ENCODE measurements around the gene MBD3. TPM values are rescaled to one million over a fixed set of nuclear protein-coding genes. Genes with fewer than 3 reads are reported as not detected.

Gene MBD3
- total RNA-seq, 2 experiments from 2014 or later: 67.7 to 71.4 TPM

GRCh38 chr19:1616396-1616795, 23.7 kb upstream of the MBD3 start:
- H3K4me1 Mint-ChIP-seq (ENCODE audit: low read depth): peaks cover 17% of the 10 kb centered on the region
- peaks cover 28% of the 10 kb centered on the region for H3K36me3 Mint-ChIP-seq
- CTCF ChIA-PET: interaction anchor here (1.0 to 1.5 kb wide), 3 partner anchors 35 to 221 kb away, joined by 3 to 6 read pairs (median 5); partner anchors contain the start of gene TCF3
- H3K4me3 Mint-ChIP-seq: no peak overlapping the region
- no peak for DNase-seq
- peak overlapping the region; percentile 83 for H3K27ac Mint-ChIP-seq
- intact Hi-C loops (cut with micrococcal nuclease): no loop called here
- no peaks in the 10 kb centered on the region for H3K27me3 Mint-ChIP-seq
- H3K9me3 Mint-ChIP-seq: no peaks in the 10 kb centered on the region
- POLR2A ChIA-PET: no interaction called here

- H3K9me3 Mint-ChIP-seq: no peaks in the 10 kb centered on the region
- POLR2A ChIA-PET: no interaction called here
- DNase-seq: no peak
- H3K27me3 Mint-ChIP-seq: no peaks in the 10 kb centered on the region
- peaks cover 30% of the 10 kb centered on the region for H3K36me3 Mint-ChIP-seq
- H3K27ac Mint-ChIP-seq: no peak overlapping the region
- H3K4me3 Mint-ChIP-seq: no peak overlapping the region
- intact Hi-C loops (cut with micrococcal nuclease): no loop called here
- peaks cover 27% of the 10 kb centered on the region for H3K4me1 Mint-ChIP-seq (ENCODE audit: low read depth)
- CTCF ChIA-PET: no interaction called here
Measured at GRCh38 chr19:1615156-1615765, 22.6 kb upstream of the MBD3 start.

GRCh38 chr19:1613808-1614570, 21.3 kb upstream of the MBD3 start:
- Mint-ChIP-seq H3K4me3 (no peak overlapping the region), H3K27me3 (no peaks in the 10 kb centered on the region), H3K9me3 (no peaks in the 10 kb centered on the region), H3K4me1 (ENCODE audit: low read depth) (peaks cover 36% of the 10 kb centered on the region), H3K27ac (no peak overlapping the region), H3K36me3 (peaks cover 28% of the 10 kb centered on the region)
- ChIA-PET POLR2A (no interaction called here), CTCF (no interaction called here)
- DNase-seq: no peak
- intact Hi-C loops (cut with micrococcal nuclease): no loop called here

- H3K4me1 Mint-ChIP-seq (ENCODE audit: low read depth): peaks cover 42% of the 10 kb centered on the region
- intact Hi-C loops (cut with micrococcal nuclease): no loop called here
- H3K27me3 Mint-ChIP-seq: no peaks in the 10 kb centered on the region
- no peak for DNase-seq
- H3K27ac Mint-ChIP-seq: no peak overlapping the region
- no peak overlapping the region for H3K4me3 Mint-ChIP-seq
- peaks cover 27% of the 10 kb centered on the region for H3K36me3 Mint-ChIP-seq
- CTCF ChIA-PET: no interaction called here
- H3K9me3 Mint-ChIP-seq: no peaks in the 10 kb centered on the region
- POLR2A ChIA-PET: no interaction called here
Measured at GRCh38 chr19:1613146-1613545, 20.5 kb upstream of the MBD3 start.

- peaks cover 37% of the 10 kb centered on the region for H3K4me1 Mint-ChIP-seq (ENCODE audit: low read depth)
Measured at GRCh38 chr19:1612114-1613086, 19.7 kb upstream of the MBD3 start.

GRCh38 chr19:1611353-1611752, 18.7 kb upstream of the MBD3 start:
- Mint-ChIP-seq H3K27ac (no peak overlapping the region), H3K4me3 (no peak overlapping the region), H3K9me3 (no peaks in the 10 kb centered on the region), H3K36me3 (peaks cover 21% of the 10 kb centered on the region), H3K4me1 (ENCODE audit: low read depth) (peaks cover 32% of the 10 kb centered on the region), H3K27me3 (no peaks in the 10 kb centered on the region)
- no peak for DNase-seq
- ChIA-PET CTCF (no interaction called here), POLR2A (no interaction called here)
- intact Hi-C loops (cut with micrococcal nuclease): no loop called here

More at GRCh38 chr19:1612114-1613086, 19.7 kb upstream of the MBD3 start:
- intact Hi-C loops (cut with micrococcal nuclease): no loop called here
- Mint-ChIP-seq H3K27ac (no peak overlapping the region), H3K9me3 (no peaks in the 10 kb centered on the region), H3K27me3 (no peaks in the 10 kb centered on the region), H3K36me3 (peaks cover 25% of the 10 kb centered on the region), H3K4me3 (no peak overlapping the region)
- DNase-seq: no peak
- ChIA-PET CTCF (interaction anchor here (0.6 kb wide), 1 partner anchor 546 kb away, joined by 4 read pairs; no protein-coding TSS in a partner anchor), POLR2A (no interaction called here)

- ChIA-PET POLR2A (no interaction called here), CTCF (no interaction called here)
- Mint-ChIP-seq H3K4me3 (no peak overlapping the region), H3K4me1 (ENCODE audit: low read depth) (peaks cover 35% of the 10 kb centered on the region), H3K36me3 (peaks cover 17% of the 10 kb centered on the region), H3K27me3 (no peaks in the 10 kb centered on the region), H3K27ac (no peak overlapping the region), H3K9me3 (no peaks in the 10 kb centered on the region)
- DNase-seq: no peak
- intact Hi-C loops (cut with micrococcal nuclease): no loop called here
Measured at GRCh38 chr19:1610579-1610978, 17.9 kb upstream of the MBD3 start.

GRCh38 chr19:1609680-1610474, 17.2 kb upstream of the MBD3 start:
- H3K9me3 Mint-ChIP-seq: no peaks in the 10 kb centered on the region
- CTCF ChIA-PET: interaction anchor here (0.6 kb wide), 1 partner anchor 53 kb away, joined by 3 read pairs; no protein-coding TSS in a partner anchor
- no peaks in the 10 kb centered on the region for H3K27me3 Mint-ChIP-seq
- POLR2A ChIA-PET: no interaction called here
- H3K36me3 Mint-ChIP-seq: peaks cover 15% of the 10 kb centered on the region
- H3K4me3 Mint-ChIP-seq: no peak overlapping the region
- H3K4me1 Mint-ChIP-seq (ENCODE audit: low read depth): peaks cover 35% of the 10 kb centered on the region
- H3K27ac Mint-ChIP-seq: no peak overlapping the region
- no peak for DNase-seq
- intact Hi-C loops (cut with micrococcal nuclease): loop anchor here (5.0 to 10.0 kb wide), 2 partner anchors 62 to 485 kb away; partner anchors contain the start of genes IZUMO4 and MOB3A

- Mint-ChIP-seq H3K27me3 (no peaks in the 10 kb centered on the region), H3K4me3 (no peak overlapping the region), H3K27ac (no peak overlapping the region), H3K9me3 (no peaks in the 10 kb centered on the region), H3K36me3 (peaks cover 9% of the 10 kb centered on the region), H3K4me1 (ENCODE audit: low read depth) (peaks cover 37% of the 10 kb centered on the region)
- DNase-seq: peak; percentile 33
- CTCF ChIA-PET: interaction anchor here (0.6 to 1.2 kb wide), 2 partner anchors 15 to 54 kb away, joined by 3 read pairs; no protein-coding TSS in a partner anchor
- POLR2A ChIA-PET: no interaction called here
- intact Hi-C loops (cut with micrococcal nuclease): loop anchor here (5.0 to 10.0 kb wide), 2 partner anchors 63 to 486 kb away; partner anchors contain the start of genes IZUMO4 and MOB3A
Measured at GRCh38 chr19:1609103-1609396, 16.4 kb upstream of the MBD3 start.

- H3K4me1 Mint-ChIP-seq (ENCODE audit: low read depth): peaks cover 42% of the 10 kb centered on the region
- H3K36me3 Mint-ChIP-seq: peaks cover 9% of the 10 kb centered on the region
- CTCF ChIA-PET: interaction anchor here (1.2 kb wide), 2 partner anchors 16 to 64 kb away, joined by 3 read pairs; no protein-coding TSS in a partner anchor
- H3K27ac Mint-ChIP-seq: peak overlapping the region; percentile 33
- no peak overlapping the region for H3K4me3 Mint-ChIP-seq
- peak; percentile 26 for DNase-seq
- H3K9me3 Mint-ChIP-seq: no peaks in the 10 kb centered on the region
- intact Hi-C loops (cut with micrococcal nuclease): loop anchor here (5.0 to 10.0 kb wide), 2 partner anchors 64 to 486 kb away; partner anchors contain the start of genes IZUMO4 and MOB3A
- POLR2A ChIA-PET: interaction anchor here (0.5 kb wide), 1 partner anchor 46 kb away, joined by 3 read pairs; no protein-coding TSS in a partner anchor
- no peaks in the 10 kb centered on the region for H3K27me3 Mint-ChIP-seq
Measured at GRCh38 chr19:1608359-1609102, 15.9 kb upstream of the MBD3 start.
